ENCODE data around the gene PNPLA5. TPM values are rescaled to one million over a fixed set of nuclear protein-coding genes. Genes with fewer than 3 reads are reported as not detected.
A peak's percentile ranks its signal among the peaks of the same experiment; 100 is the strongest.

Gene PNPLA5
- total RNA-seq, 2 experiments from 2014 or later = 0.15 TPM; not detected in 1

GRCh38 chr22:43923631-43924464, 32.0 kb upstream of the PNPLA5 start, which contains the start of gene PNPLA3:
TSS of gene PNPLA3 (plus strand) at chr22:43923805. CDS start at chr22:43923912, 107 bp downstream.
- Histone ChIP-seq H3K9me3 (ENCODE audit: low read length) (no peaks in the 10 kb centered on the region), H3K9me2 (ENCODE audit: insufficient read depth, low read length) (no peaks in the 10 kb centered on the region), H3K4me1 (ENCODE audit: insufficient read depth, low read length, poor library complexity, severe bottlenecking) (no peaks in the 10 kb centered on the region), H2AFZ (ENCODE audit: low read length) (peak within 1 kb of the TSS; percentile 46; the same call in 1 of the 2 replicates), H4K20me1 (ENCODE audit: insufficient read depth, low read length) (no peaks in the 10 kb centered on the region), H3K4me3 (ENCODE audit: low read depth, low read length, poor library complexity, severe bottlenecking) (no peak within 1 kb of the TSS), H3K36me3 (ENCODE audit: insufficient read depth, low read length) (no peaks in the 10 kb centered on the region), H3K27ac (ENCODE audit: low read depth, low read length, poor library complexity, severe bottlenecking) (no peak within 1 kb of the TSS), H3K4me2 (ENCODE audit: low read length) (no peak within 1 kb of the TSS), H3K79me2 (ENCODE audit: insufficient read depth, low read depth, low read length) (no peaks in the 10 kb centered on the region)
- ChIA-PET CTCF (ENCODE audit: unreplicated experiment) (no interaction called here), POLR2A (no interaction called here)
- TF ChIP-seq EZH2phosphoT487 (IDR thresholded peaks at IDR 0.05; ENCODE audit: borderline replicate concordance, low read depth, low read length) = no peak
- DNase-seq (ENCODE audit: low spot score) = no peak
- intact Hi-C loops (cut with micrococcal nuclease; ENCODE audit: unreplicated experiment) = no loop called here
- BruUV-seq (replicated peaks) = no TSS peak

- BruUV-seq (replicated peaks) = no TSS peak
- TF ChIP-seq EZH2phosphoT487 (IDR thresholded peaks at IDR 0.05; ENCODE audit: borderline replicate concordance, low read depth, low read length) (no peak), CTCF (conservative IDR thresholded peaks at IDR 0.05; ENCODE audit: low read length) (no peak)
- Histone ChIP-seq H3K27ac (ENCODE audit: low read depth, low read length, poor library complexity, severe bottlenecking) (no peak overlapping the region), H3K79me2 (ENCODE audit: insufficient read depth, low read depth, low read length) (no peaks in the 10 kb centered on the region), H3K4me3 (ENCODE audit: low read depth, low read length, poor library complexity, severe bottlenecking) (no peak overlapping the region), H2AFZ (ENCODE audit: low read length) (peak overlapping the region; percentile 46; the same call in 1 of the 2 replicates), H3K36me3 (ENCODE audit: insufficient read depth, low read length) (no peaks in the 10 kb centered on the region), H3K4me2 (ENCODE audit: low read length) (no peak overlapping the region), H3K4me1 (ENCODE audit: insufficient read depth, low read length, poor library complexity, severe bottlenecking) (no peaks in the 10 kb centered on the region), H3K9me3 (ENCODE audit: low read length) (no peaks in the 10 kb centered on the region), H4K20me1 (ENCODE audit: insufficient read depth, low read length) (no peaks in the 10 kb centered on the region), H3K9me2 (ENCODE audit: insufficient read depth, low read length) (no peaks in the 10 kb centered on the region)
- POLR2A ChIA-PET = no interaction called here
- CTCF ChIA-PET (ENCODE audit: unreplicated experiment) = no interaction called here
- DNase-seq (ENCODE audit: low spot score) = no peak
- intact Hi-C loops (cut with micrococcal nuclease; ENCODE audit: unreplicated experiment) = no loop called here
Measured at GRCh38 chr22:43923191-43923590, 31.4 kb upstream of the PNPLA5 start.

- Histone ChIP-seq H3K79me2 (ENCODE audit: insufficient read depth, low read depth, low read length) (no peaks in the 10 kb centered on the region), H4K20me1 (ENCODE audit: insufficient read depth, low read length) (no peaks in the 10 kb centered on the region), H3K4me2 (ENCODE audit: low read length) (no peak overlapping the region), H3K4me1 (ENCODE audit: insufficient read depth, low read length, poor library complexity, severe bottlenecking) (no peaks in the 10 kb centered on the region), H3K36me3 (ENCODE audit: insufficient read depth, low read length) (no peaks in the 10 kb centered on the region), H3K27ac (ENCODE audit: low read depth, low read length, poor library complexity, severe bottlenecking) (no peak overlapping the region), H3K4me3 (ENCODE audit: low read depth, low read length, poor library complexity, severe bottlenecking) (no peak overlapping the region), H3K9me2 (ENCODE audit: insufficient read depth, low read length) (no peaks in the 10 kb centered on the region), H2AFZ (ENCODE audit: low read length) (no peak overlapping the region), H3K9me3 (ENCODE audit: low read length) (no peaks in the 10 kb centered on the region)
- ChIA-PET CTCF (ENCODE audit: unreplicated experiment) (interaction anchor here (0.7 kb wide), 1 partner anchor 71 kb away, joined by 3 read pairs; no protein-coding TSS in a partner anchor), POLR2A (no interaction called here)
- BruUV-seq (replicated peaks) = no TSS peak
- no peak for DNase-seq (ENCODE audit: low spot score)
- intact Hi-C loops (cut with micrococcal nuclease; ENCODE audit: unreplicated experiment) = no loop called here
- TF ChIP-seq EZH2phosphoT487 (IDR thresholded peaks at IDR 0.05; ENCODE audit: borderline replicate concordance, low read depth, low read length) (no peak), CTCF (conservative IDR thresholded peaks at IDR 0.05; ENCODE audit: low read length) (0 out of 2 replicates have a peak, but pooled peaks have one; percentile 16)
Measured at GRCh38 chr22:43922123-43922522, 30.3 kb upstream of the PNPLA5 start.

Data from OCI-LY7 (cell line).